ENCODE data around the gene IPP.
A peak's percentile ranks its signal among the peaks of the same experiment; 100 is the strongest.

IPP gene

DNA sequence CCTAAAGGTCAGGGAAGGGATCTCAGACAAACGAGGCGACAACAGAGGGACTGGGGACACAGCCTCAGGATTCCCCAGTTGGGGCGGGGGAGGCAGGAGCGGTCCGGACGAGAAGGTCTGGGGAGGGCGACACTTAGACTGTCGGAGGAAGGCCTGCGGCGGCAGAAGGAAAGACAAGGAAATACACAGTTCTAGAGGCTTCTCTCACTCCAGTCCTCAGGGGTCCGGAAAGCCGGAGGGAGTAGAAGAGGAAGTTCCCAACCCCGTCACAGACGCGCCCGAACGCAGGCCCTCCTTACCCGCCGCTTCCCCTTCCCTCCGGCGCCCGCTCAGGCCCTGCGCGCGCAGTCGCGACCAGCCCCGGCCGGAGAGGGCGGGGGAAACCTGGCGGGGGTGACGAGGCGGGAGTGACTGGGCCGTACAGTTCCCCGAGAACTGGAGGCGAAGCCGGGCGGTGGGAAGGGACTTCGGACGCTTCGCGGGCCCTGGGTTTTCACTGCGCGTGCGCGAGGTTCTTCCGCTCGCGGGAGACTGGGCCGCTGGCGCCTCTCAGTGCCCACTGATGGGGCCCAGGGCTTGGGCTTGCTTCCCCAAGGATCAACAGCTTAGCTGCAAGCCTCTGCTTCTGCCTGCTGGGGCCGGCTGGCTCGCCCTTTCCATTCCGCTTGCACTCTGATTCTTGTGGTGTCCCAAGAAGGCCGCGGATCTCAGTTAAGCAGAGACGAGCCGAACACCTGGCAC lies at the start of gene IPP:
TSS of gene IPP (minus strand) at position 356 of the 741 bp plus-strand sequence. CDS start 4,242 bp downstream, outside the sequence.
- DNase-seq (ENCODE audit: extremely low read depth, low read depth): peak; percentile 95
- TF ChIP-seq CTCF (IDR thresholded peaks at IDR 0.05; ENCODE audit: low read depth, low read length): peak; percentile 28

DNA sequence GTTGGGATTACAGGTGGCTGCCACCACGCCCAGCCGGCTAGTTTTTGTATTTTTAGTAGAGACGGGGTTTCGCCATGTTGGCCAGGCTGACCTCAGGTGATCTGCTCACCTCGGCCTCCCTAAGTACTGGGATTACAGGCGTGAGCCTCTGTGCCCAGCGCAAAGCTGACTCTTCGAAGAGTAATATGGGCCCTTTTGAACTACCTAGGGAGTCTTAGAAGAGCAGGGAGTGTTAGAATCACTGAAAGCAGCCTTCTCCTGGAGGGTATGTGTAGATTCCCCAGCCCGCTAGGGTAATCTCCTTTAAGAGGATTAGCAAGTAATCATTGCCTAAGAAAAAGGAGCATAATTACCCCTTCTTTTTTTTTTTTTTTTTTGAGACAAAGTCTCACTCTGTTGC lies 46.5 kb upstream of the IPP start:
- TF ChIP-seq CTCF (IDR thresholded peaks at IDR 0.05; ENCODE audit: low read depth, low read length): no peak
- no peak for DNase-seq (ENCODE audit: extremely low read depth, low read depth)

- no peak for DNase-seq (ENCODE audit: extremely low read depth, low read depth)
Observed at GRCh38 chr1:45796381-45796780, 45.9 kb upstream of the IPP start.

GRCh38 chr1:45793942-45794604 lies 43.6 kb upstream of the IPP start:
- TF ChIP-seq CTCF (IDR thresholded peaks at IDR 0.05; ENCODE audit: low read depth, low read length): no peak
- DNase-seq (ENCODE audit: extremely low read depth, low read depth): no peak

More at GRCh38 chr1:45796381-45796780, 45.9 kb upstream of the IPP start:
- no peak for TF ChIP-seq CTCF (IDR thresholded peaks at IDR 0.05; ENCODE audit: low read depth, low read length)

GRCh38 chr1:45792744-45793143 lies 42.3 kb upstream of the IPP start:
- no peak for TF ChIP-seq CTCF (IDR thresholded peaks at IDR 0.05; ENCODE audit: low read depth, low read length)
- no peak for DNase-seq (ENCODE audit: extremely low read depth, low read depth)

DNA sequence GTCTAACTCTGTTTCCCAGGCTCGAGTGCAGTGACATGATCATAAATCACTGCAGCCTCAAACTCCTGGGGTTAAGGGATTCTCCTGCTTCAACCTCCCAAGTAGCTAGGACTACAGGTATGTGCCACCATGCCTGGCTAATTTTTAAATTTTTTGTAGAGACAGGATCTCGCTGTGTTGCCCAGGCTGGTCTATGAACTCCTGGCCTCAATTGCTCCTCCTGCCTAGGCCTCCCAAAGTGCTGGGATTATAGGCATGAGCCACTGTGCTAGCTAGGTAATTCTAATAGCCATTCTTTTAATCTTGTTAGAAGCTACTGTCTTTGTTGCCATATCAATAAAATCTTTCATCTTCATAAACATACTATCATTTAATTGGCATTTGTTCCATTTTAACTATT lies 39.1 kb upstream of the IPP start:
- TF ChIP-seq CTCF (IDR thresholded peaks at IDR 0.05; ENCODE audit: low read depth, low read length): no peak

GRCh38 chr1:45787905-45788304 lies 37.5 kb upstream of the IPP start:
- no peak for DNase-seq (ENCODE audit: extremely low read depth, low read depth)
- TF ChIP-seq CTCF (IDR thresholded peaks at IDR 0.05; ENCODE audit: low read depth, low read length): no peak

More for the DNA sequence above, 39.1 kb upstream of the IPP start:
- no peak for DNase-seq (ENCODE audit: extremely low read depth, low read depth)
